DND-41 (cell line): Measurements from ENCODE around the gene ARHGEF6.

Experiments
- EZH2 ChIP-seq: IDR thresholded peaks from 3 replicates; pipeline ENCODE4 v1.6.1; 2012; ENCODE audit warnings: borderline replicate concordance, low read depth, mild to moderate bottlenecking, moderate library complexity, low read length, inconsistent platforms; ENCODE audit not compliant: severe bottlenecking
- TF ChIP-seq, protein P1 (sequence below): IDR thresholded peaks from 2 replicates; pipeline ENCODE4 v1.5.1; 2012; ENCODE audit warnings: borderline replicate concordance, low read length, moderate library complexity, mild to moderate bottlenecking; ENCODE audit not compliant: poor library complexity, severe bottlenecking; ENCODE audit errors: extremely low read depth

DNA sequence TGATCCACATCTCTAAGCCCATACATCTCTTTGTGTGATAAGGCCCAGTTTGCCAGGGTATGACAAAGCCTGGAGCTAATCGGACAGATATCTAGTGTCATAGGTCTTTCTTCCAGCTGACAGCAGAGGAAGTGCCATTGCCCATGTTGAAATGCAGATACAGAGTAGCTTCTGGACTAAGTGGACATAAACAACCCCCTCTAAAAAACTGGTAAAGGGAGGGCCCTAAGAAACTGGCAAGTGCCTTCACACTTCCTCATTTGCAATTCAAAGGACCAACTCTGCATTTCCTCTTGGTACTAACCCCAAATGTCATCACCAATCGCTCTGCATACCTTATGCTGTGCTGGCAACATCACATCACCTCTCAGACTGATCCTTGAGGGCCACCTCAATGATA is 20.8 kb downstream of the ARHGEF6 start:
- TF ChIP-seq, protein P1, sequence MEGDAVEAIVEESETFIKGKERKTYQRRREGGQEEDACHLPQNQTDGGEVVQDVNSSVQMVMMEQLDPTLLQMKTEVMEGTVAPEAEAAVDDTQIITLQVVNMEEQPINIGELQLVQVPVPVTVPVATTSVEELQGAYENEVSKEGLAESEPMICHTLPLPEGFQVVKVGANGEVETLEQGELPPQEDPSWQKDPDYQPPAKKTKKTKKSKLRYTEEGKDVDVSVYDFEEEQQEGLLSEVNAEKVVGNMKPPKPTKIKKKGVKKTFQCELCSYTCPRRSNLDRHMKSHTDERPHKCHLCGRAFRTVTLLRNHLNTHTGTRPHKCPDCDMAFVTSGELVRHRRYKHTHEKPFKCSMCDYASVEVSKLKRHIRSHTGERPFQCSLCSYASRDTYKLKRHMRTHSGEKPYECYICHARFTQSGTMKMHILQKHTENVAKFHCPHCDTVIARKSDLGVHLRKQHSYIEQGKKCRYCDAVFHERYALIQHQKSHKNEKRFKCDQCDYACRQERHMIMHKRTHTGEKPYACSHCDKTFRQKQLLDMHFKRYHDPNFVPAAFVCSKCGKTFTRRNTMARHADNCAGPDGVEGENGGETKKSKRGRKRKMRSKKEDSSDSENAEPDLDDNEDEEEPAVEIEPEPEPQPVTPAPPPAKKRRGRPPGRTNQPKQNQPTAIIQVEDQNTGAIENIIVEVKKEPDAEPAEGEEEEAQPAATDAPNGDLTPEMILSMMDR: no peak
- TF ChIP-seq EZH2: no peak
